Calu3 (cell line): ENCODE data around the gene HDAC4. TPM values are rescaled to one million over a fixed set of nuclear protein-coding genes. Genes with fewer than 3 reads are reported as not detected.

Source experiments
- BruUV-seq: library from RNA; stranded (reverse); fragments of 400-500 nt; replicated peaks from 2 replicates; lab custom pipeline; 2021; lab: Mats Ljungman, UMichigan
- CTCF ChIA-PET: fragments of 300-600 bp; sonication (Branson Sonifier 250); formaldehyde crosslinking; loops from one replicate; lab custom pipeline; 2022; ENCODE audit warnings: antibody characterized with exemption; lab: Charles Lee
- DNase-seq: peaks from one replicate; pipeline ENCODE4 v3.0.0; 2022
- H3K27ac Mint-ChIP-seq: one replicate; pipeline ENCODE4 v1.8.0; 2022; ENCODE audit warnings: mixed read lengths; ENCODE audit not compliant: unreplicated experiment
- H3K27me3 Mint-ChIP-seq: one replicate; pipeline ENCODE4 v1.8.0; 2022; ENCODE audit warnings: mixed read lengths; ENCODE audit not compliant: unreplicated experiment
- H3K36me3 Mint-ChIP-seq: one replicate; pipeline ENCODE4 v1.8.0; 2022; ENCODE audit warnings: mild to moderate bottlenecking, moderate library complexity, mixed read lengths; ENCODE audit not compliant: insufficient read depth, unreplicated experiment
- H3K4me1 Mint-ChIP-seq: one replicate; pipeline ENCODE4 v1.8.0; 2022; ENCODE audit warnings: mild to moderate bottlenecking, low read depth, mixed read lengths; ENCODE audit not compliant: unreplicated experiment
- H3K4me3 Mint-ChIP-seq: one replicate; pipeline ENCODE4 v1.8.0; 2022; ENCODE audit warnings: mild to moderate bottlenecking, low read depth, moderate library complexity, mixed read lengths; ENCODE audit not compliant: unreplicated experiment
- H3K9me3 Mint-ChIP-seq: one replicate; pipeline ENCODE4 v1.8.0; 2022; ENCODE audit warnings: low read depth, mixed read lengths; ENCODE audit not compliant: unreplicated experiment
- intact Hi-C: fragments of 100-400 bp; cut with micrococcal nuclease; formaldehyde crosslinking; loops from one replicate; pipeline ENCODE4 v1.10.0; 2022; ENCODE audit not compliant: unreplicated experiment
- total RNA-seq: library from RNA; stranded (reverse); gene quantifications from 2 replicates; pipeline ENCODE4 v1.2.3, GENCODE V29; 2022
- TF ChIP-seq, protein P1 (sequence below): fragments of 200-600 bp; IDR thresholded peaks from one replicate; pipeline ENCODE4 v1.8.0; 2022; ENCODE audit warnings: antibody characterized with exemption; ENCODE audit not compliant: unreplicated experiment

HDAC4 gene
- total RNA-seq, 1 experiment from 2014 or later: 39.6 TPM

DNA sequence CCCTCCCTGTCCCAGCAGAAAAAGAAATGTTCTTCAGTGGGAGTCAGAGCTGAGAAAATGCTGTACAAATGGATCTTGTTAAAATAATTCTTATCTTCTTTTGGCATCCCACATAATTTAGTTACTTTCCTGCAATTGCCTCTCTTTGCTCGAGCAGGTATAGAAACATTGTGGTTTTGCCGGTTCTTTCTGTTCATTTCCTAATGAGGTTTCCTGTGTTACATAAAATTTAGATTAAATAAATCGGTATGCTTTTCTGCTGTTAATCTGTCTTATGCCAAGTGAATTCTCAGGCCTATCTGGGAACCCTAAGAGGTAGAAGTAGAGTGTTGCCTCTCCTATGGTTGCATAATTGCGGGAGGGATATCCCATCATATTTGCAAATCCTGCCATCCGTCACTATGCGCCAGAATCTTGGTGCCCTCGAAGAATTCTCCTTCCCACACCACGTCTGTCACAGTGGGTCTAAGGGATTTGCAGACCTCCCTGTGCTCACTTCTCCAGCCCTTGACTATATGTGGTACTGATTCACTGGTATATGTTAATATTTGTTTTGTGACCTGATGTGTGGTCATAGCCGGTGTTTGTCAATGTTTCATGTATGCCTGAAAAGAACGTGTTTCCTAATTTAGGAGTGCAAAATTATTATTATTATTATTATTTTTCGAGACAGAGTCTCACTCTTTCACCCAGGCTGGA lies 12.2 kb upstream of the HDAC4 start:
- Mint-ChIP-seq H3K27ac (no peak overlapping the region), H3K9me3 (no peaks in the 10 kb centered on the region), H3K27me3 (peaks cover 70% of the 10 kb centered on the region), H3K4me1 (no peaks in the 10 kb centered on the region), H3K4me3 (no peak overlapping the region), H3K36me3 (no peaks in the 10 kb centered on the region)
- intact Hi-C loops: no loop called here
- CTCF ChIA-PET: no interaction called here
- DNase-seq: no peak
- no TSS peak for BruUV-seq
- TF ChIP-seq, protein P1, sequence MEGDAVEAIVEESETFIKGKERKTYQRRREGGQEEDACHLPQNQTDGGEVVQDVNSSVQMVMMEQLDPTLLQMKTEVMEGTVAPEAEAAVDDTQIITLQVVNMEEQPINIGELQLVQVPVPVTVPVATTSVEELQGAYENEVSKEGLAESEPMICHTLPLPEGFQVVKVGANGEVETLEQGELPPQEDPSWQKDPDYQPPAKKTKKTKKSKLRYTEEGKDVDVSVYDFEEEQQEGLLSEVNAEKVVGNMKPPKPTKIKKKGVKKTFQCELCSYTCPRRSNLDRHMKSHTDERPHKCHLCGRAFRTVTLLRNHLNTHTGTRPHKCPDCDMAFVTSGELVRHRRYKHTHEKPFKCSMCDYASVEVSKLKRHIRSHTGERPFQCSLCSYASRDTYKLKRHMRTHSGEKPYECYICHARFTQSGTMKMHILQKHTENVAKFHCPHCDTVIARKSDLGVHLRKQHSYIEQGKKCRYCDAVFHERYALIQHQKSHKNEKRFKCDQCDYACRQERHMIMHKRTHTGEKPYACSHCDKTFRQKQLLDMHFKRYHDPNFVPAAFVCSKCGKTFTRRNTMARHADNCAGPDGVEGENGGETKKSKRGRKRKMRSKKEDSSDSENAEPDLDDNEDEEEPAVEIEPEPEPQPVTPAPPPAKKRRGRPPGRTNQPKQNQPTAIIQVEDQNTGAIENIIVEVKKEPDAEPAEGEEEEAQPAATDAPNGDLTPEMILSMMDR: no peak

DNA sequence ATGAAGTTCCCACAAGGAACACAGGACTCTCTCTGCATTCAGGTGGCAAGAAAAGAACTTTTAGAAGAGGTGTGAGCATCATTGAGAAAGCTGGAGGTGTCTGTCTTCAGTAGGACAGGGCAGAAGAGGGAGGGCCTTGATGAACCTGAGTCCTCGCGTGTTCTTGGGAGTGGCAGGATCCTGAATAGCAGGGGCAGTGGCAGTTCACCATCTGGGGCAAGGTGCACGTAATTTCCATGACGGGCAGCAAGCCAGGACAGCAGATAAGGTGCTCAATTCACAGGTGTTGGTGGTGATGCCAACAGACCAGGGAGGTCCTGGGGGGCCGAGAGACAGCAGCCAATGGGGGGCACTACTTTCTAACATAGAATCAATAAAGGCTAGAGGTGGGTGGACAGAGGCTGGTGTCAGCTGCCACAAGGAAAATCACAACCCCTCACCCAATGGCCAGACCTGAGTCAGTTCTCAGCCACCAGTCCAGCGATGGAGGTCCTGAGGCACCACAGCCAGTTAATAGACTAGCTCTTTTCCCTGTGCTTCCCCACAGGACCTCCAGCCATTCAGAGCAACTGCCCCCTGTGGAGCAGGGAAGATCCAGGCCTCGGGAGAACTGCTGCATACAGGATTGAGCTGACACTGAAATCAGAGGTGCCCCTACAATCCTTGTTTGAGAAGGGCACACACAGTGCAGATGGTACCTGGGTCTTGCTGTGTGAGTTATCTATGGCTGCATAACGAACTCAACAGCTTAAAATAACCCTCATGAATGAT lies 10.9 kb upstream of the HDAC4 start:
- TF ChIP-seq, protein P1: no peak
- CTCF ChIA-PET: no interaction called here
- Mint-ChIP-seq H3K9me3 (no peaks in the 10 kb centered on the region), H3K27ac (no peak overlapping the region), H3K36me3 (no peaks in the 10 kb centered on the region), H3K4me1 (no peaks in the 10 kb centered on the region), H3K27me3 (peaks cover 62% of the 10 kb centered on the region), H3K4me3 (no peak overlapping the region)
- no TSS peak for BruUV-seq
- intact Hi-C loops: no loop called here
- DNase-seq: no peak

DNA sequence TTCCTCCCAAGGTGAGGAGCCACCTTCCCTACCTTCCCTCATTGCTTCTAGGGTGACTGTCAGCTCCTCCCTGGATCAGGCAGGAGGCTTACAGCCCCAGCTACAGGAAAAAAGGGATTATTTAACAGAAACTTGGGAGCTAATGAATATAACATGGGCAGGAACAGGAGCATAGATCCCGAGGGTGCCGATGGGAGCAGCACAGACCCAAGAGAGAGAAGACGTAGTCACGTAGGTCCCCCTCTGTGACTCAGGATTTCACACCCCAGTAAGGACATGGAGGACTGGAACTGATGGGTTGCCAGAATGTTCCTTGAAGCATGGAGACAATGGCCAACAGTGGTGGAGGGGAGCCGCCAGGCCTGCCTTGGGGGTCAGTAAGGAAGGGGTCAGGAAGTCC lies 10.3 kb upstream of the HDAC4 start:
- Mint-ChIP-seq H3K27me3 (peaks cover 62% of the 10 kb centered on the region), H3K9me3 (no peaks in the 10 kb centered on the region), H3K4me3 (no peak overlapping the region), H3K36me3 (no peaks in the 10 kb centered on the region), H3K27ac (no peak overlapping the region), H3K4me1 (no peaks in the 10 kb centered on the region)
- CTCF ChIA-PET: no interaction called here
- BruUV-seq: no TSS peak
- no peak for DNase-seq
- TF ChIP-seq, protein P1: no peak
- intact Hi-C loops: no loop called here

DNA sequence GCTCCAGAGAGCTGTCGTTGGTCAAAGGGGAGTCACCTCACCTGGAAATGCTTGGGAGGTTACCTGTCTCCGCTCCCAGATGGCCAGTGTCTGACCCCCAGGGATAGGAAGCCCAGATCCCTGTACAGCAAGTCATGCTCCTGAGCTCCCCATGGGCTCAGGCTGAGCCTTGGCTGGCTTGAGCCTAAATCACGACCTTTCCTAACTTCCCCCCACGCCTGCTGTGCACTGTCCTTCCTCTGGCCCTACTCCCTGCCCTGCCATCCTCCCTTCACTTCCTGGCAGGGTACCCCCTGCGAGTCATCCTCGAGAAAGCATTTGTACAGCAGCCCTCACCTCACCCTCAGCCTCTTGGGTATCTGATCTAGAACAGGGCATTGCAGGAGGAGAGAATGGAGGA lies 9.2 kb upstream of the HDAC4 start:
- no peak for DNase-seq
- Mint-ChIP-seq H3K4me1 (no peaks in the 10 kb centered on the region), H3K4me3 (no peak overlapping the region), H3K9me3 (no peaks in the 10 kb centered on the region), H3K27me3 (peaks cover 60% of the 10 kb centered on the region), H3K36me3 (no peaks in the 10 kb centered on the region), H3K27ac (no peak overlapping the region)
- BruUV-seq: no TSS peak
- intact Hi-C loops: no loop called here
- CTCF ChIA-PET: no interaction called here
- TF ChIP-seq, protein P1: no peak
